ENCODE results near the gene NEK2. TPM values are rescaled to one million over a fixed set of nuclear protein-coding genes. Genes with fewer than 3 reads are reported as not detected.

The NEK2 gene
- total RNA-seq, 1 donor from 2014 or later = 27.1 TPM

DNA sequence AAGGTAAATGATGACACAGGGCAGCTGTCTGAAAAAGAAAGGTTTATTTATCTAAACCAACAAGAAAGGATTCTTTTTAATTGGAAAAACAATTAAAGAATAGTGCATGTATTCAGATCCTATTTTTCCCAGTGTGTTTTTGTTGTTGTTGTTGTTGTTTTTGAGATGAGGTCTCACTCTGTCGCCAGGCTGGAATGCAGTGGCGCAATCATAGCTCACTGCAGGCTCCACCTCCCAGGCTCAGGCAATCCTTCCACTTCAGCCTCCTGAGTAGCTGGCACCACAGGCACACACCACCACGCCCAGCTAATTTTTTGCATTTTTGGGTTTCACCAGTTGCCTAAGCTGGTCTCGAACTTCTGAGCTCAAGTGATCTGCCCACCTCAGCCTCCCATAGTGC, 22.1 kb downstream of the NEK2 start:
- H3K36me3 Mint-ChIP-seq (ENCODE audit: low read depth) = no peaks in the 10 kb centered on the region
- no peak overlapping the region for H3K27ac Mint-ChIP-seq (ENCODE audit: unreplicated experiment)
- H3K27me3 Mint-ChIP-seq (ENCODE audit: low read depth) = no peaks in the 10 kb centered on the region
- no peaks in the 10 kb centered on the region for H3K9me3 Mint-ChIP-seq
- peaks cover 10% of the 10 kb centered on the region for H3K4me1 Mint-ChIP-seq
- H3K4me3 Mint-ChIP-seq = no peak overlapping the region
- TF ChIP-seq, protein P1, sequence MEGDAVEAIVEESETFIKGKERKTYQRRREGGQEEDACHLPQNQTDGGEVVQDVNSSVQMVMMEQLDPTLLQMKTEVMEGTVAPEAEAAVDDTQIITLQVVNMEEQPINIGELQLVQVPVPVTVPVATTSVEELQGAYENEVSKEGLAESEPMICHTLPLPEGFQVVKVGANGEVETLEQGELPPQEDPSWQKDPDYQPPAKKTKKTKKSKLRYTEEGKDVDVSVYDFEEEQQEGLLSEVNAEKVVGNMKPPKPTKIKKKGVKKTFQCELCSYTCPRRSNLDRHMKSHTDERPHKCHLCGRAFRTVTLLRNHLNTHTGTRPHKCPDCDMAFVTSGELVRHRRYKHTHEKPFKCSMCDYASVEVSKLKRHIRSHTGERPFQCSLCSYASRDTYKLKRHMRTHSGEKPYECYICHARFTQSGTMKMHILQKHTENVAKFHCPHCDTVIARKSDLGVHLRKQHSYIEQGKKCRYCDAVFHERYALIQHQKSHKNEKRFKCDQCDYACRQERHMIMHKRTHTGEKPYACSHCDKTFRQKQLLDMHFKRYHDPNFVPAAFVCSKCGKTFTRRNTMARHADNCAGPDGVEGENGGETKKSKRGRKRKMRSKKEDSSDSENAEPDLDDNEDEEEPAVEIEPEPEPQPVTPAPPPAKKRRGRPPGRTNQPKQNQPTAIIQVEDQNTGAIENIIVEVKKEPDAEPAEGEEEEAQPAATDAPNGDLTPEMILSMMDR (conservative IDR thresholded peaks at IDR 0.05) = no peak
- no peak for DNase-seq (ENCODE audit: low read depth, low spot score)

DNA sequence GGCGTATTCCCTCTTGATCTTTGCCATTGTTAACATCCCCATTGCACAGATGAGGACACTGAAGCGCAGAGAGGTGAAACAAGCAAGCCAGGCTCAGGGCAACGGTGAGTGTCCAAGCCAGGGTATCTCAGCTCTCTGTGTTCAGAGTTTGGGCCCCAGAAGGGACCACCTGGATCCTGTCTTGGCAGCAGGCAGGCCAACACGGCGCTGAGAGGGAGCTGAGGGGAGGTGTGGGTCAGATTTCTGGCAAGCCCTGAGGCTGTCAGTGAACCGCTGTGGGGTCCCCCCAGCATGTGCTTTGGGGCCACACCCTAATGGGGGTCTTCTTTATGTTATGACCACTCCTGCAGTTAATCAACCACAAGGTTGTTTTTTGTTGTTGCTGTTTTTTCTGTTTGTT, 23.1 kb downstream of the NEK2 start:
- no peak for DNase-seq (ENCODE audit: low read depth, low spot score)
- Mint-ChIP-seq H3K27me3 (ENCODE audit: low read depth) (no peaks in the 10 kb centered on the region), H3K4me3 (no peak overlapping the region), H3K4me1 (peaks cover 10% of the 10 kb centered on the region), H3K27ac (ENCODE audit: unreplicated experiment) (no peak overlapping the region), H3K9me3 (no peaks in the 10 kb centered on the region), H3K36me3 (ENCODE audit: low read depth) (no peaks in the 10 kb centered on the region)
- TF ChIP-seq, protein P1 (conservative IDR thresholded peaks at IDR 0.05) = no peak

DNA sequence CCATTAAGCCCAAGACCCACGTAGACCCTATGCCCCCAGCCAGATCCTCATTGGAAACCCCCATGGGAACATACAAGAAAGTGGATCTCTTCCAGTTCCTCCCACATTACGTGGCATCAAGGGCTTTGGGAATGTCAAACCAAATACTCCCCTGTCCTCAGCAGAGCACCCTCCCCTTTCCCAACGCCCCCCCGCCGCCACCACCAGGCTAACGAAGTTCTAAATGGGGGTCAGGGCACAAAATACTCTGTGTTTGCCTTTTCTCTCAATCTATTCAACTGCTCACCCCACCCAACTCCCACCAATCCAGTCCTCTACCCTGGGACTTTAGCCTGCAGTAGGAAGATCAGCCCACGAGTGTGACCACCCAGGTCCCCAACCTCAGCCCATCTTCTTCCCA, 24.5 kb downstream of the NEK2 start:
- no peak overlapping the region for H3K4me3 Mint-ChIP-seq
- no peaks in the 10 kb centered on the region for H3K27me3 Mint-ChIP-seq (ENCODE audit: low read depth)
- H3K4me1 Mint-ChIP-seq = peaks cover 10% of the 10 kb centered on the region
- TF ChIP-seq, protein P1 (conservative IDR thresholded peaks at IDR 0.05) = no peak
- no peaks in the 10 kb centered on the region for H3K9me3 Mint-ChIP-seq
- no peaks in the 10 kb centered on the region for H3K36me3 Mint-ChIP-seq (ENCODE audit: low read depth)
- H3K27ac Mint-ChIP-seq (ENCODE audit: unreplicated experiment) = no peak overlapping the region
- no peak for DNase-seq (ENCODE audit: low read depth, low spot score)

DNA sequence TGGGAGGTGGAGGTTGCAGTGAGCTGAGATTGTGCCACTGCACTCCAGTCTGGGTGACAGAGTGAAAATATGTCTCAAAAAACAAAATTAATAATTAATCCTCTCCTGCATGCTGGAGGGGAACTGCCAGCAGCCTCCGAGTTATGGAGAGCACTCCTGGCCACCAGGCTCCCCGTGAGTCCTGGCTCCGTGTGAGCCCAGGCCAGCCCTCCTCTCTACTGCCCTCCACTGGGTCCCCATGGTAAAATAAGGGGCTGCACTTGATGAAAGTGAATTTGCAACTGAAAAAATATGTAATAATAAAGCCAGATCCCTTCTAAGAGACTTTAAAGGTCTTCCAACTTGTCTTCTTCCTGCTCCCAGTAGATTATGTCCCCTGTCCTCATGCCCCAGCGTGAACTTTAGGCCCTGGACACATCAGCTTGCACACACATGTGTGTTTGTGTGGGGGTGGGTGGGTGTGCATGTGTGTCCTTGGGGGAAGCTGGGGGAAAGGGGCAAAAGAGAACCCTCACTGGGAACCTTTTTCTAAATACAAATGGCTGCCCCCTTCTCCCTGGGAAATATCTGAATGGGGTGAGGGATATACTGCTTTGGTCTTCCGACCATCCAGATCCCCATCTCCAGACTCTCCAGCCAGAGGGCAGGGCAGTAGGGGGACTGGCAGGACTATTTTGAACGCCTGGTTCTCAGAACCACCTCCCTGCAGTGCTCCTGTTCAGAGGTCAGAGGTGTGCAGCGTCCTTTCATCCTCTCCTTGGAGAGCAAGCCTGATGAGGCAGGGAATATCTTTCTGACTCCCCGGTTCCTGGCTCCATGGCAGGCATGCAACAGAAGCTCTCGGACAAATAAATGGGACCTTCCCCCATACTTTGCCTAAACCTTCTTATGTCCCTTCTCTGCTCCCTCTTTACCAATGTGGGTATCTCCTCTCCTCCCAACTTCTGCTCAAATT, 26.2 kb downstream of the NEK2 start:
- Mint-ChIP-seq H3K27ac (ENCODE audit: unreplicated experiment) (no peak overlapping the region), H3K36me3 (ENCODE audit: low read depth) (no peaks in the 10 kb centered on the region), H3K9me3 (no peaks in the 10 kb centered on the region), H3K4me1 (peaks cover 5% of the 10 kb centered on the region), H3K27me3 (ENCODE audit: low read depth) (no peaks in the 10 kb centered on the region), H3K4me3 (no peak overlapping the region)
- DNase-seq (ENCODE audit: low read depth, low spot score) = no peak
- TF ChIP-seq, protein P1 (conservative IDR thresholded peaks at IDR 0.05) = no peak

DNA sequence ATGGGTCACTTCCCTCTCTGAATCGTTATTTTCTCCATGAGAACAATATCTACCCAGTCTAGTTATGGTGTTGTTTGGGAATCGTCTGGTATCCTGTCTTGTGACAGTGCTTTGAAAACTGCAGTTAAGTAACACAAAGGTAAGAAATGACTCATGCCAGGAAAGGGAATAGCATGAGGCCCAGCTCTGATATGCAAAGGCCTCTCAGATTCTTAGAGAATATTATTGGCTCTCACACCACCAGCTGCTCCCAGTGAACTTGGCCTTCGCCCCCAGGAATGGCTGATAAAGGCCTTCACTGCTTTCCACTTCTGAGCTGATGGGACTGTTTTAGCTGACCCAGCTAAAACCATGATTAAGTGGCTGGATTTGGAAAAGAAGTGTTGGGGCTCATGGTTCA, 27.1 kb downstream of the NEK2 start:
- no peak for DNase-seq (ENCODE audit: low read depth, low spot score)
- Mint-ChIP-seq H3K27me3 (ENCODE audit: low read depth) (no peaks in the 10 kb centered on the region), H3K4me1 (no peaks in the 10 kb centered on the region), H3K36me3 (ENCODE audit: low read depth) (no peaks in the 10 kb centered on the region), H3K27ac (ENCODE audit: unreplicated experiment) (no peak overlapping the region), H3K9me3 (no peaks in the 10 kb centered on the region), H3K4me3 (no peak overlapping the region)
- TF ChIP-seq, protein P1 (conservative IDR thresholded peaks at IDR 0.05) = no peak
